Hepatocyte (in vitro differentiated cells): ENCODE results near the gene GSTA5.

Experiments
- EZH2 ChIP-seq: fragments of 200-600 bp; sonication (generic); IDR thresholded peaks from 2 replicates; pipeline ENCODE4 v1.6.1; 2016; ENCODE audit warnings: antibody characterized with exemption, mild to moderate bottlenecking, borderline replicate concordance
- EZH2phosphoT487 ChIP-seq: fragments of 200-600 bp; sonication (generic); IDR thresholded peaks from one replicate; pipeline ENCODE4 v1.6.1; 2018; ENCODE audit warnings: antibody characterized with exemption, mild to moderate bottlenecking, low read depth, moderate library complexity; ENCODE audit not compliant: unreplicated experiment, severe bottlenecking
- TF ChIP-seq, protein P1 (sequence below): fragments of 200-600 bp; sonication (generic); IDR thresholded peaks from 2 replicates; pipeline ENCODE4 v1.5.1; 2016; ENCODE audit warnings: antibody characterized with exemption, mild to moderate bottlenecking; ENCODE audit not compliant: poor library complexity

DNA sequence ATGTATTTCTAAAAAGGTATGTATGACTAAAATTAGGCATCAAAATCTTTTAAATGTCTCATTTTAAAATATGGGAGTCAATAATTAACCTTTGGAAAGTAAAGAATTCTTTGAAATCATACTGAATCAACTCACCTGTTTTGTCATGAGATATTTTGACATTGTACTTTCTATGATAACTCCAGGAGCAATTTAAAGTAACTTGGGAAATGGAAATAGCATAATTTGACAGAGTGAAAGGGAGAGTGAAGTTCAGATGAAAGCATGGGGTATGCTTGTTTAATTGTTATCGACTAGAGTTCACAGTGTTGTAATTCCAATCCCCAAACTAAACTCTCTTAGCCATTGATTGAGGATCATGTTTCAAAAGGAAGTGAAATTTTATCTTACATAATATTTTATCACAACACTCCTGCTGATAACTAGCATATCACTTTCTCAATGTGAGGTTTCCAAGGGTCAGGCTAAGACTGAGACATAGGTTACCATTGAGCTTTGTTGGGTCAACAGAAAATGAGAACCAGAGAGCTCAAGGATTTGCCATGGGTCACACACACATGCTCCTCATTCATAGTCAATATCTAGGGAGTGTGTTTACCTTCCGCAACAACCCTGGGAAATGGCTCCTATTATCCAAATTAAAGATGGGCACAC is 39.3 kb downstream of the GSTA5 start:
- TF ChIP-seq, protein P1, sequence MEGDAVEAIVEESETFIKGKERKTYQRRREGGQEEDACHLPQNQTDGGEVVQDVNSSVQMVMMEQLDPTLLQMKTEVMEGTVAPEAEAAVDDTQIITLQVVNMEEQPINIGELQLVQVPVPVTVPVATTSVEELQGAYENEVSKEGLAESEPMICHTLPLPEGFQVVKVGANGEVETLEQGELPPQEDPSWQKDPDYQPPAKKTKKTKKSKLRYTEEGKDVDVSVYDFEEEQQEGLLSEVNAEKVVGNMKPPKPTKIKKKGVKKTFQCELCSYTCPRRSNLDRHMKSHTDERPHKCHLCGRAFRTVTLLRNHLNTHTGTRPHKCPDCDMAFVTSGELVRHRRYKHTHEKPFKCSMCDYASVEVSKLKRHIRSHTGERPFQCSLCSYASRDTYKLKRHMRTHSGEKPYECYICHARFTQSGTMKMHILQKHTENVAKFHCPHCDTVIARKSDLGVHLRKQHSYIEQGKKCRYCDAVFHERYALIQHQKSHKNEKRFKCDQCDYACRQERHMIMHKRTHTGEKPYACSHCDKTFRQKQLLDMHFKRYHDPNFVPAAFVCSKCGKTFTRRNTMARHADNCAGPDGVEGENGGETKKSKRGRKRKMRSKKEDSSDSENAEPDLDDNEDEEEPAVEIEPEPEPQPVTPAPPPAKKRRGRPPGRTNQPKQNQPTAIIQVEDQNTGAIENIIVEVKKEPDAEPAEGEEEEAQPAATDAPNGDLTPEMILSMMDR, result no peak
- TF ChIP-seq EZH2, result no peak
- TF ChIP-seq EZH2phosphoT487, result no peak
